Measurements from ENCODE around the gene UGT8.
"Not testable (repeated sequence)": the region's sequence is repeated elsewhere in the genome, so short reads cannot be mapped to it uniquely, and the experiment has no call there.

UGT8 gene

DNA sequence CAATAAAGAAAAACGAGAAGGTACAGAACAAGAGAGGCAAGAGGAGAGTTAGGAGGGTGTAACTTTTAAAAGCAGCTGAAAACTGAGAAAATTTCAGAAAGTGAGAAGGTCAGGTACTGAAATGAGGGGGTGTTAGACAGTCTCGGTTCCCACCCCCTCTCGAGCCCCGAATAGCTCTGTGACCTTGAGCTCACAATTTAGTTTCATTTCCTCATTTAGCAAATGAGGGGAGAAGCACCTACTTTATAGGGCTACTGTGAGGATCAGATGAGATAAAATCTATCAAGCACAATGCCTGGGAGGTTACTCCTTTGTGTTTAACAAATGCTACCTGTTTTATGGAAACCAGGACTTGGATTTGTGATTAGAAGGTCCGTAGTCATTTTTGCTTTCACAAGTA lies 4.9 kb downstream of the UGT8 start:
- no peak for DNase-seq

DNA sequence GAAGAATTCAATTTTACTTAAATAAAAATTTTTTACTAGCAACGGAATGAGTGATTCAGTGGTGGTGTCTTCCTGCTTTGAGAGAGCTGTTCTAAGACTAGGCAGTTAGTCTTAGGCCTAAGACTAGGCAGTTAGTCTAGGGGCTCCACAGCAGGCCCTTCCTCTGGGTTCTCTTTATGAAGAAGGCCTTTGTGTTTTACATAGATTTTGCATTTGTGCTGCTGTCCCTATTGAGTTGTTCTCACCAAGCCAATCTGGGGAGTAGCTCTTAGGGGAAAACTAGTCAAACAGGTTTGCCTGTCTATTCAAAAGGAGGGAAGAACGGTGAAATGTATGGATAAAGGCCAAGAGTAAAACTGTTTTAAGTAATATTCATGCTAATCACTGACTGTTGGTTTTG lies 7.6 kb downstream of the UGT8 start:
- no peak for DNase-seq

DNA sequence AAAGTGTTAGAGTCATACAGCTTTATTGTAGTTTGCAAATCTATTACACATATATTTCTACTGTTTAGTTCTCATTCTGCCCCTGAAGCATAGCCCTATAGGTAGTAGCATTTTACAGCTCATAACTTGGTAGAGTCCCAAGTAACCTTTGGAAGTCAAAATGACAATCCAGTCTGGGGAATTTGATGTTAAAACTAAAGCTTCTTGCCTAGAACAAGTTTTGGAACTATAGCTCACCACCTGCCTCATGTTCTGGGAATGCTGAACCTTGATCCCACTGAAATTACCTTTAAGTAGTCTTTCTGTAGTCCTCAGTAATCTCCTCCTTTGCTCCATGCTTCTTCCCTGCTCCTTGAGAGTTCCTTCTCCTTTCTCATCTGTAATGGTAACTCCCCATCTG lies 8.4 kb downstream of the UGT8 start:
- DNase-seq, result no peak

DNA sequence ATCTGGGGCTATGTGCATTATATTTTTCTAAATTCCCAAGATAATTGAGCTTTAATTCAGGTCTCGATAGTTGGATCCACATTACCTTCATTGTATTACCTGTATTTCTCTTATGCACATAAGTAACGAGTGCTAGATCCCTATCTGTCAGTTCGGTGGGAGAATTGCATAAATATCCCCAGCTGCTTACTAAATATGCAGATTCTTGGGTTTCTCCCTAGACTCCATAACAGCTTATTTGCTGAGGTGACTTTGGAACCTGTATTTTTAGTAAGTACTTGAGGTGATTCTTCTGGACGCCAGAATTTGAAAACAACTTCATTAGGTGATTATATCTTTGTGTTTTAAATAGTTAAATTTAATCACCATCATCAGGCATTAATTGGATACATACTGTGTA lies 15.0 kb downstream of the UGT8 start:
- DNase-seq, result no peak

DNA sequence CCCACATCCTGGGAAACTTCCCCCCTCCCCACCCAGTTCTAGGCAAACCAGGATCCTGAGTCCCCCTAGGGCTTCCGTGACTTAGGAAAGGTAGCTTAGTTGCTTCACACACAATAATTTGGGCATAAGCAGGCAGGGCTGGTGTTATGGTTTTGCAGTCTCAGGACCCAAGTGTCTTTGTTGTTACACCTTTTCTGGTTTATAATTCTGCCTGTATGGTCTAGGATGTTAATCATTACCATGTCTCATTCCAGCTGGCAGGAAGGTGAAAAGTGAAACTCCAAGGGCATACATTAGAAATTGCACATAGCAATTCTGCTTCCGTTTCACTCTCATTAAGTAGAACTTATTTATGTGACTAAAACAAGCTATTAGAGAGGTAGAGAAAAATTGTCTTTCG lies 16.8 kb downstream of the UGT8 start:
- DNase-seq, result no peak

DNA sequence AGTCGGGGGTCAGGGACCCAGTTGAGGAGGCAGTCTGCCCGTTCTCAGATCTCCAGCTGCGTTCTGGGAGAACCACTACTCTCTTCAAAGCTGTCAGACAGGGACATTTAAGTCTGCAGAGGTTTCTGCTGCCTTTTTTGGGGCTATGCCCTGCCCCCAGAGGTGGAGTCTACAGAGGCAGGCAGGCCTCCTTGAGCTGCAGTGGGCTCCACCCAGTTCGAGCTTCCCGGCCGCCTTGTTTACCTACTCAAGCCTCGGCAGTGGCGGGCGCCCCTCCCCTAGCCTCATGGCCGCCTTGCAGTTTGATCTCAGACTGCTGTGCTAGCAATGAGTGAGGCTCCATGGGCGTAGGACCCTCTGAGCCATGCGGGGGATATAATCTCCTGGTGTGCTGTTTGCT lies 17.4 kb downstream of the UGT8 start:
- DNase-seq, result not testable (repeated sequence)

DNA sequence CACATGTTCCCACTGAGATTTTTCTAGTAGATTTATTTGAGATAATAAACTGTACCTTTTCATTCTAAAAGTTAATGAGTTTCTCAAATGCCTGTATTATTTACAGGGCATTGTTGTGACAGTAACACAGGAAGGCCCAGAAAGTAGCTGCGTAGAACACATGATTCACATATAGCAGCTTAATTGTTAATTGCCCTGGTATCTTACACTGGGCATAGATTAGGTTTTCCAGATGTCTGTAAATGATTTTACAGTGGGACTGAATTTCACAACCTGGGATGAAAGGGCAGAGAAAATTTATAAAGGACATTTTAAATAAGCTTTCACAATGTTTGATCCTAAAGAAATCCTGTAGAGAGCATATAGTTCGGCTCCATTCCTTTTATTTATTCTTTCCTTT lies 27.6 kb downstream of the UGT8 start:
- no peak for DNase-seq

DNA sequence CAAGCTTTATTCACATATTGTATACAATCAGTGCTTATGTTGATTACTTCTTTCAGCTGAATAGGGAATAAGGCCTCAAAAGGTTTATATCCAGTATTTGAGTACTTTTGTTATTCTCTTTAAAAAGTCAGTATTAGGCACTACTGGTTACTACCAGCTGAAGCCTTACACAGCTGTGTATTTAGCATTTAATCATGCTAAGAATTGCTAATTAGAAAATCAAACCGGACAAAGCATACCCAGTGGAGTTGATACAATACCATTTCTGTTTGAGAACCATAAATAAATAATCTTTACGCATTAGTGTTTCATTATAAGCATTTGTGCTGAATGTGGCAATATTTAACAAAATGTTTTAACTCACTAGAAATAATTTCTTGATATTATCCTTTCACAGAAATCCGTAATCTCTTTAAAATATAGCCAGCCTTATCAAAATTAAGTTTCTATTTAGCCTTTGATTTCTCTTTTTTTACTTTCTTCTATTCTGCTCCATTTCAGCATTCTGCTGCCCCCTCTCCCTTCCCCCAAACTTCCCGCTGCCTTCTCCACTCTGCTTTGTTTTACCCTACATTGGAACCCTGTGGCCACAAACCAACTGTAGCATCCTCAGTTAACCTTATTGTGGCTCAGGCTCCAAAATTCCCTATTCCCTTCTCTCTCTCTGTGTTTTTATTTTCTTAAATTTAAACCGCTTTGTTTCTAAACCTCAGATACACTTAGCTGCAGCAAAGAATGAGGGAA lies 37.8 kb downstream of the UGT8 start:
- DNase-seq, result peak in 18 of 56 donors; percentile 0 to 60 (median 6)

DNA sequence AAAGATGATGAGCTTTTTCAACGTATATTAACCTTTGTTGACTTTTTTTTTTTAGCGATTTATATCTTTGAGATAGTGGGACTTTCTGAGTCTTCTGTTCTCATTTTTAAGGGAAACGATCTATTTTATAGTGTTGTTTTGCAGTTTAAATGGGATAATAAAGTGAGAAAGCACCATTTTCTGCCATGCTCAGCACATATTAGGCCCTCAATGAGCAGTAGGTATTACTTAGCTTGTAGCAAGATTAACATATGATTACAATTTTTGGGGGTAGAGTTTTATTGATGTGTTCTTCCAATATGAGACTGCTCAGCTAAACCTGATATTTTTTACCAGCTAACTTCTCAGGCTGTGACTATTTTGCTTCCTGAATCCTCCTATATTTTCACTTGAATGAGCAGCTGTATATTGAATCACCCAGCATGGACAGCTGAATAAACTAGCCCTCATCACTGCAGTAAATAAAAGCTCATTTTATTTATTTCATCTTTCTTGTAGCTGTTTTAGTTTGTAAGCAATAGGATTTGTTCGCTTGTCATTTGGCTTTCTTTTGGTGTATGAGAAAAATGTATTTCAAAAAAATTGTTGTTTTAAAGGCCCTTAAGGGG lies 43.7 kb downstream of the UGT8 start:
- no peak for DNase-seq

DNA sequence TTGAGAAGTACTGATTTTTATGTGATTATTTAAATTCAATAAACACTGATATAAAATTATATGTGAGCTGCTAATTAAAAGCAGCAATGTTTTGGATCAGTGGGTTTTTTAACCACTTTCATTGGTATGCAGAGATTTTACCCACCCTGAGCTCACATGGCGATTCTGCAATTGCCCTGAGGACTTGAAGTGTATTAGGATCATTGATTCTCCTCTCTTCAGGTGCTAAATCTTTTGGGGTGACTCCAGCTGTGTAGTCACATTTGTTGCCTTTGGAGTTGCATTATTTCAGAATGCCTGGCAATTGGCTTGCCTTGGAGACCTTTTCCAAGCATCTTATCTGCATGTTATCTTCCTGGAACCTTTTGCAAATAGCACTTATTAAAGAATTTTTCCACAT lies 51.3 kb downstream of the UGT8 start:
- DNase-seq, result no peak

DNA sequence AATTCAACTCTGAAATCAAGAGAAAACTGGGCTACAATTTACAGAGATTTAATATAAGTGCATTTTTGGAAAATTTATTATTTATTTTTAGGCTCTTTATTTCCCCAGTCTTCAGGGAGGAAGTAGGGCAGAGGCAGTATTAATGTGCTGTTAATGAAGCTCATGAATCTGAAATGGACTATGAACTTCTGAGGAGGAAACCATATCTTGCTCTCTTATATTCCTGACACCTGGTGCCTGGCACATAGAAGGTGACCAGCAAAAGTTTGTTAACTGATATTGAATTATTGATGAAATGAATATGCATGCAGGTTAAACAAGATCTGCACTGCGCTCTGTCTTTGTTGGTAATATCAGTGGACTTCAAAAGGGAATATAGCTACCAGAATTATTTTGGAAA lies 55.1 kb downstream of the UGT8 start:
- no peak for DNase-seq

DNA sequence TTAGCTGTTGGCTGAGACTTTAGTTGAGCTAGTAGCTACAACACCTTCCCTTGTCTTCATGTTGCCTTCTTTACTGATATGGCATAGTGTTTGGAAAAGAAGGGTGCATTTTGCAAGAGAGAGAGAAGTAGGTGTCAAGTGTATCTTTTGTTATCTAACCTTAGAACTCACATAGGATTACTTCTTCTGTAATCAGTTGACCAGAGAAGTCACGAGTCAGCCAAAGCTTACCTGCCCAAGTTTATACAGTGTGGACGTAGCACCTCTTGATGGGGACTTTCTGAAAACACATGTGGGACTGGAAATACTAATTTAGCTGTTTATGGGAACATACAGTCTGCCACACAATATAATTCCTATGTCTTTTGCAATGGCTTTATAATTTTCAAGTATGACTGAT lies 56.0 kb downstream of the UGT8 start:
- DNase-seq, result no peak

DNA sequence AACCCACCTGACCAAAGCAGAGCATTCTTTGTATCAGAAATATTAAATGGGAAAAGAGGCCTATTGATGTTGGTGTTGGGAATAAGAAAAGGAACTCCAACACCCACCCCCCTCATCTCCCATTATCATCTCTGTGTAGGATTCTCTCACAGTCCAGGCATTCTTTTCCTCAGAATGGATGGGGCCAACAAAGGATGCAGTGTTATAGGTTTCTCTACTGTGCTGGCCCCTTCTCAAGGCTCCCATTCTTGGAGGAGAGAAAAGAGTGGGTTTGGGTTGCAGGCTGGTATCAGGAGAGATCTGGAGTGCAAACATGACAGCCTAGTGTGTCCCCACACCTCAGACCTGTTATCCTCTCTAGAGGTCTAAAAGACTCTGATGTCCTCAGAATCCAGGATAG lies 59.6 kb downstream of the UGT8 start:
- peak in 32 of 56 donors; percentile 2 to 61 (median 15) for DNase-seq

DNA sequence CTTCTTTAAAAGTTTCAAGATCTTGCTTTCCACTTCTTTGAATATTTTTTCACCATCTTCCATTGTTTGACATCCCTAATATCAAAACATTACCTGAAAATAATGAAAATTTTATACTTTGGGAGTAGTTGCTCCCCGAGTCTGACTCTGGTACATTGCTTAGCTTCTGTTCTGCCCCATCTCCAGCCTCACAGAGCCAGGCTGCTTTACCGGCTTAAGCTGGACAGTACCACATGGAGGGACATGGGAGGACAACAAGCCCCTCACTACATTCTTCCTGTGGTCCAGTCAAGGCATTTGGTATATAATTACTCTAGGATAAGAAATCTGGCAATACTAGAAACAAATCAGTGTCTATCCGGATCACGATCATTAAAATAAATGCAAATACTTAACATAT lies 60.2 kb downstream of the UGT8 start:
- DNase-seq, result peak in 7 of 56 donors; percentile 0 to 19 (median 2)

DNA sequence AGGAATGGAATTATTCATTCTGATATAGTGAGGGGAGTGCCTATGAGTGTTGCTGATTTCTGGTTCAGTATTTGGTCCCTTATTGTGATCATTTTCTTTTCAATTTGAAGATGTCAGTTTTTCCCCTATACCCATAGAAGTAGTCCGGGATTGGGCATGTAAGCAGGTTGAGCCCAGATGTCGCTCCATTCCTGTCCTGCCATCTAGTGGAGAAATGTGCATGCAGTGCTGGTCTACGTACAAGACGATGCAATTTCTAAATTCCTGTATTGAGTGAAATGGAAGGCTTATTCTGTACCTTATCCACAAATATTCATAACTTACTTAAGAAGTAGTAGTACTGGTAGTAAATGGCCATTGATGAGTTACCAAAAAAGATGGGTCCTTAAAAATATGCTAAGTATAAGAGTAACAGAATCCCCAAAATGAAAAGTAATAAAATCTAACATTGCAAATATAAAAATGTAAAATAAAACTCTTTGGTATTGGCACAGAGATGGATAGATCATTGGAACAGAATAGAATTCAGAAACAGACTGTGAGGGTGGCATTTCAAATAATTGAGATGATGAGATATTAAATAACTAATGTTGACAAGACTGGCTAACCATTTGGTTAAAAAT lies 60.9 kb downstream of the UGT8 start:
- peak in 51 of 56 donors; percentile 2 to 88 (median 39) for DNase-seq

DNA sequence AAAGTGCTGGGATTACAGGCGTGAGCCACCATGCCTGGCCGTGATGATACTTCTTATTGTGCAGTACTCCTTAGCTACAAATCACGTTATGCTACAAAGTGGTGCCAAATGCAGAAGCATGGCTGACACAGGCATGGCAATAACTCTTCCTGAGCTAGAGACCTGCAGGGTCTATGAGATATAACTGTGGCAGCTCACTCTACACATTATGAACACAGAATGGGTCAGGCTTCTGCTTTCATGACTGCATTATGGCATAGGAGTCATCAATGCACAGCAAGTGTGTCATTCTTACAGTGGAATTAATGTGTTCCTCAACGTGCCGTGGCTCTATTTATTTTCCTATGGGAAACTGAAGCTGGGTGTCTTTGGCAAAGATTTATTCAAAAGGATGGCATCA lies 64.5 kb downstream of the UGT8 start:
- DNase-seq, result no peak

DNA sequence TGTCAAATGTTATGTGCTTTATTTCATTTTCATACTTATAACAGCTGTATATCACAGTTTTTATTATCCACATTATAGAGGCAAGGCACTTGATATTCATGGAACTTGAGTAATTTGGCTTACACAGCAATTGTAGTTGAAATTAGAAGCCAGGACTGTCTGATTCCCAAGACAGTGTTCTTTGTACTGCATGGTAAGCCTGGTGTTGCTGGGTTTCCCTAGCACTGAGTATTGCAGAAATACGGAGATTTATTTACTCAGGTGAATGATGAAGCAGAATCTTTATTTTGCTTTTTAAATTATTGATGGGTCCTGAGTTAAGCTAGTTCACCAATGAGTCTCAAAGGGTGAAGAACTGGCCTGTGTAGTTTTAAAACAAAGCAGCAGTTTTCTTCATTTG lies 70.0 kb downstream of the UGT8 start:
- no peak for DNase-seq

DNA sequence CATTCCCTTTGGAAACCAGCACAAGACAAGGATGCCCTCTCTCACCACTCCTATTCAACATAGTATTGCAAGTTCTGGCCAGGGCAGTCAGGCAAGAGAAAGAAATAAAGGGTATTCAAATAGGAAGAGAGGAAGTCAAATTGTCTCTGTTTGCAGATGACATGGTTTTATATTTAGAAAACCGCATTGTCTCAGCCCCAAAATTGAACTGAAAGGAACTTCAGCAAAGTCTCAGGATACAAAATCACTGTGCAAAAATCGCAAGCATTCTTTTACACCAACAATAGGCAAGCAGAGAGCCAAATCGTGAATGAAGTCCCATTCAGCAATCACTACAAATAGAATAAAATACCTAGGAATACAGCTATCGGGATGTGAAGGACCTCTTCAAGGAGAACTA lies 72.1 kb downstream of the UGT8 start:
- DNase-seq, result not testable (repeated sequence)

DNA sequence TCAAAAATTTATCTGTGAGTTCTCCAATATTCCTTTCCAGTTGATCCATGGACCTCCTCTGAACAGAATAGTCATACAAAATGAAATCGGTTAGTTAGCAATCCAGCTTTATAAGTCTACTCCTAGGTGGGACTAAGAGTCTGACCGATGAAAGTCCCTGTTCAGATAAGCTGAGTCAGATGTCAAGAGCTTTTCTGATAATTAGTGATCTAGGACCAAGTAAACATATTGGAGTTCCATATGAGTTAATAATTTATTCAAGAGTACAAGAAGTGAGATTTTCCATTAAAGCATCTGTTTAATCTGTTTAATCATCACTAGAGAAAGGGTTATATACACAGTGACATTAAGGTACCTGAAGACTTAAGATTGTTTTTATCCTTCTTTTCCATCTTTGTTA lies 74.7 kb downstream of the UGT8 start:
- DNase-seq, result no peak

DNA sequence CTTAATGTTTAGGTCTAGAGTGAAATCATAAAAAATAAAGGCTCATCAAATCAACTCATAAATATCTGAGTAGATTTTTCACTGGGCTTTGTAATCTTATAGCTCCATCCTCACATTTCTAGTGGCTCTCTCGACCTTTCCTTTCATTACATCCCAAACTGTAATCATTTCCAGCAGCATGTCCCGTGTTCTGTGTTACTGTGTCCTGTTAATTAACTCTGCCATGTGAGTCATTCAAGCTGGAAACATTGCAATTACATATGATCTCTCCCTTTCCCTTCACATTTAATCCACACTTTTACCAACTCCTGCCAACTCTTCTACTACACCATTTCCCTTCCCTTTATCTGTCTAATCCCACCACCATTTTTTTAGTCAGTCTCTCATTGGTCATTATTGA lies 75.5 kb downstream of the UGT8 start:
- DNase-seq, result no peak

DNA sequence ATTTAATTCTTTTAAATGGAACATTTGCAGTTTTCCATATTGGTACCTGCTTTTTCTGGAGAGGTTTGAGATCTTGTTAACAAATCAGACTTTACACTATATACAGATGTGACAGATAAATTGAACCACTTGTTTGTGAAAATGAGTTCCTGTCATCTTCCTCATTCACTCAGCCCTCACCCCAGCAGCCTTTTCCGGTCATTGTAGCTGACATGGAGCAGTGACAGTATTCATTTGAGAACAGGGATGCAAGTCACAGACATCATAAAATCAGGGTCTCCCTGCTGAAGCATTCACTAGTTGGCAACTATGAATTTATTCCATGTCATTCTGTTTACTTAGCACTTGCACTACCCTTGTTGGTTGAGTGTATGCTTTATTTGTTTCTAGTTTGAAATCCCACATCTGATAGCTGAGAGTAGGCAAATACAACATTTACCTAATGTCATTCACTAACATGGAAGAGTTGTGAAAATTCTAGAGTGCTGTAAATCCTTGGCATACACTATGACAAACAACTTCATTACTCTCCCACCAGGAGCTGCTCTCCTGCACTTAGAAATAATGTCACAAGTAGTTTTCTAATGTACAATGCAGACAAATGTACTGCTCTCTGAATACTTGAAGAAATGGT lies 78.9 kb downstream of the UGT8 start:
- no peak for DNase-seq

DNA sequence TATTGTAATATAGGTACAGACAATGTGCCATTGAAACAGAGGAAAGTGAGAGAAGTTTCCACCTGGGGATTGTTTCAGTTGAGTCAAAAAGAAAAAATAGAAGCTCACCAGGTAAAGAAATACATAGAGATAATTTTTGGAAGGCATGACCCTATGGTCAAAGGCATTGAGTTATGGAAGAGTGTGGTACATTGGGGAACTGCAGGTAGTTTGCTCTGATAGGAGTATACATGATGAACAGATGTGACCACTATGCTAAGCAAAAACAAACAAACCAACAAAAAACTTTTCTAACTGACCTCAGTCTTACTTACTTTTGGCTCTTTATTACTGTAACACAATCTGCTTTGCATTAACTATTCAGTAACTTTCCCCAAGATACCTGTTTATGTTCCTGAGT lies 85.9 kb downstream of the UGT8 start:
- DNase-seq, result no peak

DNA sequence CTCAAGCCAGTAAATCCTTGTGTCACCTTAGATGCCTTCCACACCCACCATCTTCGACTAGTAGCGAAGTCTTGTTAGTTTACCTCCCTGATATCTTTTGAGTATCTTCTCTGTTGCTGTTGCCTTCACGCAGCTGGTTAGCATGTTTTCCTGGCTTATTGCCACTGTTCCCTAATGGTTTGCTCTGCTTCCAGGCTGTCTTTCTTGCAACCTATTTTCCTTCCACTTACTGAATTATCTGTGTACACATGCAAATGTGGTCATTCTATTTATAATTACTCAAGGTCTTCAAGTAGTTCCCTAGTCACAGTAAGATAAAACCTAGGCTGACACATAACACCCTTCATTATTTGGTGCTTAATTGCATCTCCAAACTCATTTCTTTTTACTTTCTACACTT lies 89.5 kb downstream of the UGT8 start:
- DNase-seq, result no peak
